ENCODE measurements around the gene CACNA2D3.
"Not testable (repeated sequence)": the region's sequence is repeated elsewhere in the genome, so short reads cannot be mapped to it uniquely, and the experiment has no call there.

The CACNA2D3 gene

GRCh38 chr3:54378184-54378583 is 255.8 kb downstream of the CACNA2D3 start:
- no peak for DNase-seq

- no peak for DNase-seq
Observed at GRCh38 chr3:54384279-54384678, 261.9 kb downstream of the CACNA2D3 start.

- DNase-seq = no peak
Observed at GRCh38 chr3:54390582-54390981, 268.2 kb downstream of the CACNA2D3 start.

- no peak for DNase-seq
Observed at GRCh38 chr3:54393150-54393549, 270.8 kb downstream of the CACNA2D3 start.

GRCh38 chr3:54408328-54408727 is 286.0 kb downstream of the CACNA2D3 start:
- no peak for DNase-seq

- DNase-seq = peak; percentile 88
Observed at GRCh38 chr3:54421943-54422342, 299.6 kb downstream of the CACNA2D3 start.

GRCh38 chr3:54424292-54424691 is 301.9 kb downstream of the CACNA2D3 start:
- DNase-seq = peak; percentile 94

GRCh38 chr3:54426381-54426780 is 304.0 kb downstream of the CACNA2D3 start:
- DNase-seq = peak; percentile 42

GRCh38 chr3:54427501-54427900 is 305.1 kb downstream of the CACNA2D3 start:
- DNase-seq = peak; percentile 73

- DNase-seq = peak; percentile 77
Observed at GRCh38 chr3:54427941-54428871, 305.9 kb downstream of the CACNA2D3 start.

GRCh38 chr3:54432975-54433374 is 310.6 kb downstream of the CACNA2D3 start:
- no peak for DNase-seq

- DNase-seq = peak; percentile 73
Observed at GRCh38 chr3:54433846-54434245, 311.5 kb downstream of the CACNA2D3 start.

- peak; percentile 6 for DNase-seq
Observed at GRCh38 chr3:54434756-54435155, 312.4 kb downstream of the CACNA2D3 start.

- no peak for DNase-seq
Observed at GRCh38 chr3:54437271-54437670, 314.9 kb downstream of the CACNA2D3 start.

- DNase-seq = no peak
Observed at GRCh38 chr3:54443561-54444161, 321.3 kb downstream of the CACNA2D3 start.

GRCh38 chr3:54445630-54446029 is 323.3 kb downstream of the CACNA2D3 start:
- no peak for DNase-seq

GRCh38 chr3:54447427-54447826 is 325.1 kb downstream of the CACNA2D3 start:
- no peak for DNase-seq

- no peak for DNase-seq
Observed at GRCh38 chr3:54454806-54455205, 332.5 kb downstream of the CACNA2D3 start.

- DNase-seq = no peak
Observed at GRCh38 chr3:54458357-54458756, 336.0 kb downstream of the CACNA2D3 start.

GRCh38 chr3:54464554-54464953 is 342.2 kb downstream of the CACNA2D3 start:
- not testable (repeated sequence) for DNase-seq

GRCh38 chr3:54476891-54477290 is 354.5 kb downstream of the CACNA2D3 start:
- DNase-seq = no peak

- DNase-seq = no peak
Observed at GRCh38 chr3:54481606-54482365, 359.4 kb downstream of the CACNA2D3 start.

- DNase-seq = no peak
Observed at GRCh38 chr3:54484334-54484733, 362.0 kb downstream of the CACNA2D3 start.

Measured in NCI-H146 (cell line).